Gastrocnemius medialis (tissue), 4 donors: ENCODE data around the gene ROBO1. TPM values are rescaled to one million over a fixed set of nuclear protein-coding genes. Genes with fewer than 3 reads are reported as not detected.

Source experiments
- ATAC-seq, 2 donors: fragments of 150-250 bp; one replicate each; pipeline ENCODE4 v1.9.1; 2016
- DNase-seq, 2 donors: peaks; one replicate each; pipeline ENCODE4 v3.0.0-alpha.2; 2019
- H3K27ac ChIP-seq, 4 donors: fragments of 200-600 bp; sonication (generic); 1 replicate in 1 of 4; 2 replicates in 3 of 4; pipeline ENCODE4 v1.5.1; 2016 to 2018; ENCODE audit warnings: mild to moderate bottlenecking in 2 of 4, moderate library complexity in 1 of 4
- H3K27me3 ChIP-seq, 3 donors: fragments of 200-600 bp; sonication (generic) in 2 of 3; 1 replicate in 1 of 3; 2 replicates in 2 of 3; pipeline versions ENCODE4 v1.5.1 to v1.6.0; 2016 to 2019; ENCODE audit warnings: mild to moderate bottlenecking in 1 of 3, moderate library complexity in 1 of 3
- H3K36me3 ChIP-seq, 2 donors: fragments of 200-600 bp; sonication (generic) in 1 of 2; one replicate each; pipeline ENCODE4 v1.5.1; 2017 to 2018
- H3K4me1 ChIP-seq, 2 donors: fragments of 200-600 bp; sonication (generic) in 1 of 2; one replicate each; pipeline ENCODE4 v1.5.1; 2016 to 2017; ENCODE audit warnings: mild to moderate bottlenecking in 2 of 2
- H3K4me3 ChIP-seq, 4 donors: fragments of 200-600 bp; sonication (generic) in 3 of 4; 1 replicate in 1 of 4; 2 replicates in 3 of 4; pipeline ENCODE4 v1.5.1; 2016 to 2019; ENCODE audit warnings: mild to moderate bottlenecking in 2 of 4
- H3K9me3 ChIP-seq, 3 donors: fragments of 200-600 bp; sonication (generic) in 2 of 3; 1 replicate in 1 of 3; 2 replicates in 2 of 3; pipeline ENCODE4 v1.5.1; 2016 to 2019
- POLR2A ChIP-seq, 2 donors: fragments of 450-650 bp; IDR thresholded peaks; one replicate each; pipeline ENCODE4 v1.6.1; 2017; ENCODE audit warnings: antibody characterized with exemption in 2 of 2, mild to moderate bottlenecking in 2 of 2, moderate library complexity in 2 of 2
- in situ Hi-C, 4 donors: fragments of 200-750 bp; cut with MboI; loops; one replicate each; pipeline versions ENCODE4 v1.15.0 to v1.8.0; 2017; ENCODE audit warnings: low sequenced_read_pairs in 4 of 4
- intact Hi-C: fragments of 100-400 bp; cut with DNase I; formaldehyde crosslinking; loops from one replicate; pipeline ENCODE4 v1.15.1; 2023; ENCODE audit warnings: low total_unique reads
- total RNA-seq, 4 donors: library from RNA; depleted of rRNA; stranded (reverse); fragments of >200 nt; gene quantifications; one replicate each; pipeline versions ENCODE4 v1.1.0 to v1.2.3, GENCODE V29; 2016
- TF ChIP-seq, protein P1 (sequence below), 5 experiments: fragments of 450-650 bp in 3 of 5; fragments of 200-600 bp in 2 of 5; sonication (generic) in 2 of 5; IDR thresholded peaks in 4 of 5; conservative IDR thresholded peaks in 1 of 5; 1 replicate in 4 of 5; 2 replicates in 1 of 5; pipeline ENCODE4 v1.5.1; 2016 to 2019; ENCODE audit warnings: antibody characterized with exemption in 5 of 5, mild to moderate bottlenecking in 3 of 5, moderate library complexity in 3 of 5

The ROBO1 gene
- total RNA-seq, 4 donors from 2014 or later = 4.2 to 16.0 (median 9.5) TPM

DNA sequence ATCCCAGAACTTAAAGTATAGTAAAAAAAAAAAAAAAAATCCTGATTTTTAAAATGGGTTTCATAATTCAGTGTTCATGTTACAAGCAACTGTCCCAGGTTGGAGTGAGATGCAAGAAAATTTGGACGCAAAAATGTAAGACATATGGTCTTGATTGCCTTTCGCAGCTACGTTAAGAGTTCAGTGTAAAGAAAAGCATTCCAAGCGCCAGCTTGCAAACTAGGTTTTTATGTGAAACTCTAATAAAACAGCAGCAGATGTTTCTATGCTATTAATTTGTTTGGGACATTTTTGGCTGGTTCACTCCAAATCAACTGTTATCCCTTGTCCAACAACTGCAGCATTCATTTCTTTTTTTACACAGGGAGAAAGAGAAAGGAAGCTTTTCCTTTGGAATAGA, 957.8 kb downstream of the ROBO1 start:
- intact Hi-C loops (no loop called here), in situ Hi-C loops (no loop called here)
- Histone ChIP-seq H3K27me3 (no peaks in the 10 kb centered on the region), H3K36me3 (no peaks in the 10 kb centered on the region), H3K4me1 (no peaks in the 10 kb centered on the region), H3K9me3 (no peaks in the 10 kb centered on the region), H3K4me3 (no peak overlapping the region), H3K27ac (no peak overlapping the region)
- ATAC-seq (no peak), DNase-seq (no peak)
- no peak for TF ChIP-seq POLR2A (IDR thresholded peaks at IDR 0.05)
- TF ChIP-seq, protein P1, sequence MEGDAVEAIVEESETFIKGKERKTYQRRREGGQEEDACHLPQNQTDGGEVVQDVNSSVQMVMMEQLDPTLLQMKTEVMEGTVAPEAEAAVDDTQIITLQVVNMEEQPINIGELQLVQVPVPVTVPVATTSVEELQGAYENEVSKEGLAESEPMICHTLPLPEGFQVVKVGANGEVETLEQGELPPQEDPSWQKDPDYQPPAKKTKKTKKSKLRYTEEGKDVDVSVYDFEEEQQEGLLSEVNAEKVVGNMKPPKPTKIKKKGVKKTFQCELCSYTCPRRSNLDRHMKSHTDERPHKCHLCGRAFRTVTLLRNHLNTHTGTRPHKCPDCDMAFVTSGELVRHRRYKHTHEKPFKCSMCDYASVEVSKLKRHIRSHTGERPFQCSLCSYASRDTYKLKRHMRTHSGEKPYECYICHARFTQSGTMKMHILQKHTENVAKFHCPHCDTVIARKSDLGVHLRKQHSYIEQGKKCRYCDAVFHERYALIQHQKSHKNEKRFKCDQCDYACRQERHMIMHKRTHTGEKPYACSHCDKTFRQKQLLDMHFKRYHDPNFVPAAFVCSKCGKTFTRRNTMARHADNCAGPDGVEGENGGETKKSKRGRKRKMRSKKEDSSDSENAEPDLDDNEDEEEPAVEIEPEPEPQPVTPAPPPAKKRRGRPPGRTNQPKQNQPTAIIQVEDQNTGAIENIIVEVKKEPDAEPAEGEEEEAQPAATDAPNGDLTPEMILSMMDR (IDR thresholded peaks at IDR 0.05 in 4 of 5, conservative IDR thresholded peaks at IDR 0.05 in 1 of 5) = no peak

DNA sequence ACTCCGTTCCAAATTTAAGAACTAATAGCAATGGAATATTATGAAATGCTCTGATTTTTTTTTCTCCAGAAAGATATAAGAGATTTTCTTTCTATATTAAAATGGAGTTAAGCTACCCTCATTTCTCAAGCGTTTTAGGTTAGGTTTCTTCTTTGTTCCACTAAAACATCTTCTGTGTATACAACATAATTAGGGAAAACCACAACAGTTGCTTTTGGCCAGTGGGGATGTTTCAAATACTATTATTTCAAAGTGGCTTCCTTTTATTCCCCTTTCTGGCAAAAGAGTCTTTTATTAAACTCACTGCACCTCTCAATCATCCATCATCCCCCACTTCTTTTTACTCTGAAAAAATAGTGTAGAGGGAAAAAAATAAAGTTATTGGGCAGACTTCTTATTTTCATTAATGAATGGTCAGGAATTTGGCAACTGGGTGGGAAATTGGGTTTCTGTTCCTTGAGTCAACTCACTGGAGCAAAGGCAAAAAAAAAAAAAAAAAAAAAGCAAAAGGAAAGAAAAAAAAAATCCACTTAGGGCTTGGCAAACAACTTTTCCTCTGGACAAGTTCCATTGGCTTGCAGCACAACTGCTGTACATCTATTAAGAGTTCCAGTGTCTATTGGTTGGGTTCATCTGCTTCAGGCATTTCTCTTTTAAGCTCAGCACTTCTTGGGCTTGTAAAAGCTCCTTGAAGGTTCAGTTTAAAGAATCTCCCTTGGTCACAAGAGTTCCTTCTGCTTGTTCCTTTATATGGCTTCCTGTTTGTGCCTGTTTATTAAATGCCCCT, 963.4 kb downstream of the ROBO1 start:
- no peak overlapping the region for H3K4me3 ChIP-seq
- in situ Hi-C loops (no loop called here), intact Hi-C loops (no loop called here)
- no peaks in the 10 kb centered on the region for H3K4me1 ChIP-seq
- no peak overlapping the region for H3K27ac ChIP-seq
- no peaks in the 10 kb centered on the region for H3K27me3 ChIP-seq
- no peak for TF ChIP-seq POLR2A (IDR thresholded peaks at IDR 0.05)
- TF ChIP-seq, protein P1 (IDR thresholded peaks at IDR 0.05 in 4 of 5, conservative IDR thresholded peaks at IDR 0.05 in 1 of 5) = no peak
- DNase-seq = no peak
- no peaks in the 10 kb centered on the region for H3K36me3 ChIP-seq
- peak in 1 of 2 donors; percentile 47 for ATAC-seq
- H3K9me3 ChIP-seq = no peaks in the 10 kb centered on the region

DNA sequence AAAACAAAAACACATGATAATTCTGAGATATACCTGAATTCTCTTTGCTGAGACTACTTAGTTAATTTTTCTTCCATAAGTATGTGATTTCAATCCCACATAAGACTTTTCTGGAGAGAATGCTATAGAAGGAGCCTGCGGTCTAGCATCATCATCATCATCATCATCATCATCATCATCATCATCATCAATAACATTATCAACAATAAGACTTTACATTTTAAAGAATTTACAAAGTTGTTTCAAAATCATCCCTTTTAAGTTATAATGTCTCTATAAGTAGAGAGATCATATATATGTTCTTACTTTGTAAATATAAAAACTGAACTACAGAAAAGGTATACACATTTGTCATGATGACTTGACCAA, 965.3 kb downstream of the ROBO1 start:
- H3K36me3 ChIP-seq = no peaks in the 10 kb centered on the region
- TF ChIP-seq POLR2A (IDR thresholded peaks at IDR 0.05) = no peak
- TF ChIP-seq, protein P1 (IDR thresholded peaks at IDR 0.05 in 4 of 5, conservative IDR thresholded peaks at IDR 0.05 in 1 of 5) = no peak
- H3K4me1 ChIP-seq = no peaks in the 10 kb centered on the region
- no peak overlapping the region for H3K4me3 ChIP-seq
- no peak overlapping the region for H3K27ac ChIP-seq
- intact Hi-C loops = no loop called here
- H3K9me3 ChIP-seq = no peaks in the 10 kb centered on the region
- no peak for DNase-seq
- in situ Hi-C loops = no loop called here
- H3K27me3 ChIP-seq = no peaks in the 10 kb centered on the region
- no peak for ATAC-seq

DNA sequence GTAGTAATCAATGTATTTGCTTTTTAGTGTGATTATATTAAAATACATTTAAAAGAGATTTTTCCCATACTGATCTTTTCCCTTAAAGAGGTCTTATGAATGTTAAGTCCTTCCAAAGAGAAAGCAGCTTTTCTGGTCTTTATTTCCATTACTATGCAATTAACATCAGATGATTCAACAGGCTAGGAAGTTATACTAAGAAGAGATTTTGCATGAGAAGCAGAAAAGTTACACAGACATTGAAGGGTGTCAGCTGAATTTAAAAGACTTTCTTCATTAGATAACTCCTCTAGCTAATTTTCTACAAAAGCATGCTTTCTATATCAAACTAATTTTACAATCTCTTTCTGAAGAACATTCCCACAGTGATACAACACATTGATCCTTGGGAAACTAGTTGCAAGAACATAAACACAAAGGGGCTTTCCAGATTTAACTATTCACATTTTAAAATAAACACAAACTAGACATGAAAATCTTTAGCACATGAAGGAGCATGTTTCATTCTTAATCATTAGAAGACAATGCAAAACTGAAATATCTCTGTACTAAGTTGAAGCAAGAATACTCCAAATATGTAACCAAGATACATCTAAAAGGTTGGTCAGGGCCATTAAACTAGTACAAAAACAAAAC, 965.8 kb downstream of the ROBO1 start:
- TF ChIP-seq, protein P1 (IDR thresholded peaks at IDR 0.05 in 4 of 5, conservative IDR thresholded peaks at IDR 0.05 in 1 of 5) = no peak
- TF ChIP-seq POLR2A (IDR thresholded peaks at IDR 0.05) = no peak
- H3K36me3 ChIP-seq = no peaks in the 10 kb centered on the region
- no peaks in the 10 kb centered on the region for H3K9me3 ChIP-seq
- H3K4me3 ChIP-seq = no peak overlapping the region
- DNase-seq (no peak), ATAC-seq (no peak)
- intact Hi-C loops (no loop called here), in situ Hi-C loops (no loop called here)
- H3K4me1 ChIP-seq = no peaks in the 10 kb centered on the region
- no peaks in the 10 kb centered on the region for H3K27me3 ChIP-seq
- no peak overlapping the region for H3K27ac ChIP-seq
